Measurements from ENCODE around the gene ANAPC1.
"Not testable (repeated sequence)": the region's sequence is repeated elsewhere in the genome, so short reads cannot be mapped to it uniquely, and the experiment has no call there.

The ANAPC1 gene

GRCh38 chr2:111905475-111905869, 21.5 kb upstream of the ANAPC1 start:
- not testable (repeated sequence) for DNase-seq (ENCODE audit: low read depth in 2 of 2)

DNA sequence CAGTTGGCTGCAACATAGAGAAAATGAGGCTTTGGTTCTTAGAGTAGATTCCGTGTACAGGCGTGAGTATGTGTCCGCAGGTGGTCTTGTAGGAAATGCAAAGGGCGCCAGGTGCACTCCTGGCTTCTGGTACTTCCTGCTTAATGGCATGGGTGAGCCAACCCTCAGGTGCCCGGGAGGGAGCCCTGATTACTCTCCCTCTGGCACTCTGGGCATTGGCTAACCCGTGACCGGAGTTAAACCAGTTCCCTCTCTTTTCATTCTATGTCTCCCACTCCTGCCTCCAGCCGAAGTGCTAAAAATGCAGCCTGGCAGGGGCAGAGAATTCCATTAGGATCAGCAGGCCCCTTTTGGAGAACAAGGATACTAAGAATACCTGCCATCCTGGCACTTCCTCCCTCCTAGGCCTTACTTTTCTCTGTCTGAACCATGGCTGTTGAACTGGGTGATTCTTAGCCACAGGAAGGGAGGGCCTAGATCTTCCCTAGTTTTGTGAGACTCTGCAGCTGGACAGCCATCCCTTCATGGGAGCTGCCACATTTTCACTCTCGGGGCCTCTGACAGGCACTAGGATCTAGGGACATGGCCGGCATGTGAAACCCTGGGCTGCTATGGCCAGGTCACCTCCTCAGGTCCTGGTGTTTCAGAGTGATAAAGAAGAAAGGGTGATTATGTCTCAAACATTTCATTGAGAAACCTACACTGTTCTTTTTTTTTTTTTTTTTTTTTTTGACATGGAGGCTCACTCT, 20.9 kb upstream of the ANAPC1 start:
- DNase-seq (ENCODE audit: low read depth in 2 of 2): no peak

- no peak for DNase-seq (ENCODE audit: low read depth in 2 of 2)
Observed at GRCh38 chr2:111903930-111904439, 20.0 kb upstream of the ANAPC1 start.

DNA sequence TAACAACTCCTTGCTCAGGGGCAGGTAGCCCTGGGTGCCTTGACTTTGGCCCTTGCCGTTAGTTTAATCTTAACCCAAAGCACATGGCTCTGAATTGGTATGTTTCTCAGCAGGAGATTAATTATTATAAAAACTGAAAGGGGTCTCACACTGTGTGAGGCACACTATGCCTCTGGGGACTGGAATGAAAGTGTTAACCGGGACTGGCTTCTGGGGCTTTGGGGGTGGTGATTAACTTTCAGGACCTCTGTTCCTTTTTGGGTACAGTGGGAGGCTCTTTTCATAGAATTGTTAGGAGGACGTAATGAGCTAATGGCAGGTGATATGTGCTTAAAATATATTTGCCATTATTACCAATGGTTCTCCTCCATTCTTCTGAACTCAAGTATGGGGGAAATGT, 19.5 kb upstream of the ANAPC1 start:
- no peak for DNase-seq (ENCODE audit: low read depth in 2 of 2)

DNA sequence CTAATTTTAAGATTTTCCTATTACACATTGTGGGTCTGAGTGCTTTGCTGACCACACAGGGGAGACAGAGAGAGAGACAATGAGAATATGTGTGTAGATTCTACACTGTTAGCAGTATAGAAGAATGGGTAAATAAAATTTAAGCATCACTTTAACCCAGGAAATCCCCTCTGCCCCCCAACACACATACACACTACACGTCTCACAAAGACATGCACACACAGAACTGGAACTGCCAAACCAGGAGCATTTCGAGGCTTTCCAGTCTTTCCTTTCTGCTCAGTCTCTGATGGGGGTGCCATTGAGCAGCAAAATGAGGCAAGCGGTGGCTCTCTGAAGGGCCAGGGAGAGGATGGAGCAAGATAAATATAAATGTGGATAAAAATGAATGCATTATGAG, 16.9 kb upstream of the ANAPC1 start:
- DNase-seq (ENCODE audit: low read depth in 2 of 2): no peak

DNA sequence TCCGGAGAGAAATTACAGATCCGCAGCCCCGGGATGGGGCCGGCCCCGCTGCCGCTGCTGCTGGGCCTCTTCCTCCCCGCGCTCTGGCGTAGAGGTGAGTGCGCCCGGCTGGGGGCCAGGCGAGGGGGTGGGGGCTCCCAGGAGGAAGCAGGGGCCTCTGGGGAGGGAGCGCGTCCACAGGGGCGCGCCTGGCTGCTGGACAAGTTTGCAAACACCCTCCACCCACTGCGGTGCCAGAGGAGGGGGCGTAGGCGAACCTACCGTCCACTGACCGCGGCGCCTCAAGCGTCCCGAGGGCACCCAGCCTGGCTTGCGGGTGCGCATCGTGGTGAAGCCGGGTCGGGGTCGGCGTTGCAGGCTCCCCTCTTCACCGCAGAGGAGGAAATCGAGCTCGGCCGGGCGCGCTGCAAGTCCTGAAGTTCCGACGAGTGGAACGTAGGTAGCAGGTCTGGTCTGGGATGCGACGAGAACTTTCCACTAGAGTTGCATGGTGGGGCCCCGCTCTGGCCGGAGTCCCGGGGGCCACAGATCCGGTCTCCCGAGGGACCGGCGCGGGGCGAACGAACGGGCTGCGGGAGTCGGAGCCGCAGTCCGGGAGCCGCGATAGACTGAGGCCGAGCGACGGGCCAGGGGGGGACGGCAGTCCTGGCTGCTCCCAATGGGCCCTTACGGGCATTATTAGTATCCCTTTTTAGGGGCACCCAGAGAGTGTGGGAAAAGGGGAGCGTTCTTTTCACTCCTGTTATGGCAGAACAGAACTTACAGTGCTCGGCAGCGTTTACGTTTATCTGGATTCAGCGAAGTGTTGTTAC, 14.9 kb upstream of the ANAPC1 start:
- no peak for DNase-seq (ENCODE audit: low read depth in 2 of 2)

DNA sequence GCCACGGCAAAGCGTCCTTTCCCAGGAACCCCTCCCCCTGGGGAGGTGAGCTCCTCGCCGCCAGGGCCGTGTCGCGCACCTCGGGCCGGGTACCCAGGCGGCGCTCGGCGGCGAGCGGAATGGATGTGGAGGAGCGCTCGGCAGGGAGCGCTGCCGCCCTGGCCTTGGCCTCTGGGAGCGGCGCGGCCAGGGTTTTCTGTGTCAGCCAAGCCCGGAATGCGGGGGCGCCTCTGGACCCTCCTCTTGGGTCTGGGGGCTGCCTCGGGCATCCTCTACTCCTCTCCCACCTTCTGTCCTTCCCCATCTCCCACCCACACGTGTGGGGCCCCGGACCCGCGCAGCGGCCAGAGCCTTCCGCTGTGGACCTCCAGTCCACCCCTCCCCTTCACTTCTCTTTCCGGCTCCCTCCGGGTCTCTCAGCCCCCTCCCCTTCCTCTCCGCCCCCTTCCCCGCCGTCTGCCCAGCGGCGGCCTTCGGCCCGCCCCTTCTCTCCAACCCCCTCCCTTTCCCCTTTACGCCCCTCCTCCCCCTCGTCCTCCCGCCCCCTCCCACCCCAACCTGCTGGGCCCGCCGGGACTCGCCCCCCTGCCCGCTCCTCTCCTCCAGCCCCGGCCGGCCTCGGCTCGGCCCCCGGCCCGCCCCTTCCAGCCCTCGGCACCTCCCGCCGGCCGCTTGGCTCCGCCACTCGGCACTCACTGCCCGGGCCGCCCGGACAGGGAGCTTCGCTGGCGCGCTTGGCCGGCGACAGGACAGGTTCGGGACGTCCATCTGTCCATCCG, 14.1 kb upstream of the ANAPC1 start, which contains the start of gene MERTK:
MERTK (plus strand) TSS at position 684 of the 779 bp plus-strand sequence. CDS start 129 bp downstream, outside the sequence.
- peak; percentile 48 to 54 for DNase-seq (ENCODE audit: low read depth in 2 of 2)

GRCh38 chr2:111897630-111897923, 13.6 kb upstream of the ANAPC1 start:
- no peak for DNase-seq (ENCODE audit: low read depth in 2 of 2)

GRCh38 chr2:111896576-111896975, 12.6 kb upstream of the ANAPC1 start:
- DNase-seq (ENCODE audit: low read depth in 2 of 2): no peak

DNA sequence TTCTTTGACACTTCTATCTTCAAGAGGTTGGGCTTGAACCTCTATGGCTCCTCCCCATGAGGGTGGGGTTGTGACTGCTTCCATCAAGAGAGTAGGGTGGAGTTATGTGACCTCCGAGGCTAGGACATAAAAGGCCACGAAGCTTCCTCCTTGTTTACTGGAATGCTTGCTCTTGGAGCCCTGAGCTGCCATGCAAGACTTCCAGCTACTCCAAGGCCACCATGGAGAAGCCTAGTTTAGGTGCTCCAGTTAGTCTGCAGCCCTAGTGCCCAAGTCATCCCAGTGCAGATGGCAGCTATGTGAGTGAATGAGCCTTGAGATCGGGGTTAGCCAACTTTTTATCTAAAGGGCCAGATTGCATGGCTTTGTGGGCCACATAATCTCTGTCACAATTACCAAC, 12.0 kb upstream of the ANAPC1 start:
- no peak for DNase-seq (ENCODE audit: low read depth in 2 of 2)

- no peak for DNase-seq (ENCODE audit: low read depth in 2 of 2)
Observed at GRCh38 chr2:111884592-111884964, 585 bp upstream of the ANAPC1 start.

DNA sequence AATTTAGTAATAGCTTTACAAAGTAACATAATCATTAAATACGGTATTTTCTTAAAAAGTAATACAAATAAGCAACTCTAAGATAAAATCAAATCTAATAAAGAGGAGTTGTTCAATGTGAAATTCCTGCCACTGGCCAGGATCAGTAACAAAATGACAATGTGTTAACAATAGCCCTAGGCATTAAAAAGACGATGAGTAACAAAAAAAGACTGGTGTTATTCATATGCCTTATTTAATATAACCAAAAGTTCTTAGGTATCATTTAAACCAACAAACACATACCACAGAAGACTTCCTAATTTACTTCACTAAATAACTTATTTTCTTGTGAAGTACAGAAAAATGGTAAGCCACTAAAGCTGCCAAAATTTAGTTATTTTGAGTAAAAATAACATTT, 11.2 kb downstream of the ANAPC1 start:
- DNase-seq (ENCODE audit: low read depth in 2 of 2): not testable (repeated sequence)

- DNase-seq (ENCODE audit: low read depth in 2 of 2): not testable (repeated sequence)
Observed at GRCh38 chr2:111865124-111865523, 18.9 kb downstream of the ANAPC1 start.

- not testable (repeated sequence) for DNase-seq (ENCODE audit: low read depth in 2 of 2)
Observed at GRCh38 chr2:111860005-111860404, 24.0 kb downstream of the ANAPC1 start.

DNA sequence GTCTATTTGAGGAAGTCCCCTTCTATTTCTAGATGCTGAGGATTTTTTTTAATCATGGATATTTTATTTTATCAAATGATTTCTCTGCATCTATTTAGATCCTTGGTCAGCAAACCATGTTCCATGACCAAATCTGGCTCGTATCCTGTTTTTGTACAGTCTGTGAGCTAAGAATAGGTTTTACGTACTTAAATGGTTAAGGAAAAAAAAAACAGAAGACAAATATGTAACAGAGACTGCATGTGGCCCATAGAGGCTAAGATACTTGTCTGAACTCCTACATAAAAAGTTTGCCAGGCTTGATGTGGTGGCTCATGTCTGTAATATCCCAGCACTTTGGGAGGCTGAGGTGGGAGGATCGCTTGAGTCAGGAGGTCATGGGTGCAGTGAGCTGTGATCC, 31.4 kb downstream of the ANAPC1 start:
- DNase-seq (ENCODE audit: low read depth in 2 of 2): not testable (repeated sequence)

DNA sequence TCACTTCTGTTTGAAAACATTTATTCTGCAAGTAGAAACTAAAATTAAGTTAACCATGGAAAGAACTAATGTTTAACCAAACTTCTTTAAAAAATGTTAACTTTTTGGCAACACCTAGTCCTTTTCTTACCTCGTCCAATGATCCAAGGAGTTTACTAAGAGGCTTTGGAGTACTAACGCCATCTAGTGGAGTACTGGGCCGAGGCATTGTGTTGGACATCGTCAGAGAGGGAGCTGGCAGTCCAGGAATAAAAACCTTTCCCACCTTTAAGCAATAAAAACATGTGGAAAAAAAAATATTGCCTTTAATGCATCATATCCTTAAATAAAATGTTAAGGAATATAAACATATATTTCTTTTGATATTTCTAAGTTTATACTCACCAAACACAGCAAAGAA, 33.3 kb downstream of the ANAPC1 start:
- DNase-seq (ENCODE audit: low read depth in 2 of 2): peak; percentile 13 to 23

DNA sequence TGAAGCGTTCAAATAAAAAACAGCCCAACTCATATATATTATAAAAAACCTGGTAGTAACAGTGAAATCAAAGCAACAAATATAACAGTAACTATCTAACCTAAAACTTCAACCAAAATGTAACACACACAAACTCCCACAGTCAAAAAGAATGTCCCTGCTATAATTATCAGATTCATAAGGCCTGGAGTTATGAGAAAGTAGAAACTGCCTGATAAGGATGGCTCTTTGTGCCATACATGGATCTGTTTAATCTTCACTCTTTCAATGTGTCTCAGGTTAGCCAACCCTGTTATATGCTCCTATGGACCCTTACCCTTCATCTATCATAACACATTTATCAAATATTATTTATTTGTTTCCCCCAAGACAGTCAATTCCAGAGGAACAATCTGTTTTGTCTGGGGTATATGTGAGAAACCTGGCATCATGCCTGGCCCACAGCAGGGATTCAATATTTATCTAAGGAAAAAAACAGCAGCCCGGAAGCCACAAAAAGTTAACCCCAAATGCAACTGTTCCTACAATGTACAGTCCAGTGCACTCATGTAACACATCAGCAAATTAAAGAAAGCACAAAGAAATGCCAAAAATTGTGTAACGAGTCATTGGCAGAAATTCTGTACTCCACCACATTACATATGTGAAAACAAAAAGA, 44.2 kb downstream of the ANAPC1 start:
- not testable (repeated sequence) for DNase-seq (ENCODE audit: low read depth in 2 of 2)

- DNase-seq (ENCODE audit: low read depth in 2 of 2): not testable (repeated sequence)
Observed at GRCh38 chr2:111838992-111839391, 45.0 kb downstream of the ANAPC1 start.

- not testable (repeated sequence) for DNase-seq (ENCODE audit: low read depth in 2 of 2)
Observed at GRCh38 chr2:111834221-111834620, 49.8 kb downstream of the ANAPC1 start.

DNA sequence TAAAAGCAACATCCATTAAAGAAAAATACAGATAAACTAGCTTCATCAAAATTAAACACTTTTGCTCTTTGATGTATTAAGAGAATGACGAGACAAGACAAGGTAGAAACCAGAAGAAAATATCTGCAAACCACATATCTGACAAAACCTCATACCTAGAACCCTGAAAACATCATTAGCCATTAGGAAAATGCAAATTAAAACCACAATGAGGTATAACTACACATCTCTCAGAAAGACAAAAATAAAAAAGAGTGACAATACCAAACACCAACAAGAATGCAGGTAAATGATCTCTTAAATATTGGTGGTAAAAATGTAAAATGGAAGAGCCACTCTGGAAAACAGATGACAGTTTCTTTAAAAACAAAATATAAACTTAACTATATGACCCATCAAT, 53.5 kb downstream of the ANAPC1 start:
- DNase-seq (ENCODE audit: low read depth in 2 of 2): not testable (repeated sequence)

DNA sequence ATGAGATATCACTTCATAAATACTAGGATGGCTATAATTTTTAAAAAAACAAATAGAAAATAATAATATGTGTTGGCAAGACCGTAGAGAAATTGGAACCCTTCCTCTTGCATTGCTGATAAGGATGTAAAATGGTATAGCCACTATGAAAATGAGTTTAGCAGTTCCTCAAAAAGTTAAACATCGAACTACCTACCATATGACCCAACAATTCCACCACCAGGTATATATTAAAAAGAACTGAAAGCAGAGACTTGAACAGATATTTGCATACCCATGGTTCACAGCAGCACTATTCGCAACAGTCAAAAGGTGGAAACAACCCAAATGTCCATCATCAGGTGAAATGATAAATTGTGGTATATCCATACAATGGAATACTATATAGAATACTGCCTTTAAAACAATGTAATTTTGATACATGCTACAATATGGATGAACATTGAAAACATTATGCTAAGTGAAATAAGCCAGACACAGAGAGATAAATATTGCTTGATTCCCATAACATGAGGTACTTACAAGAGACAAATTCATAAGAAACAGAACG, 55.7 kb downstream of the ANAPC1 start:
- DNase-seq (ENCODE audit: low read depth in 2 of 2): not testable (repeated sequence)

Measured in stimulated activated CD4-positive, alpha-beta T cell treated with anti-CD3 and anti-CD28 coated beads, Interleukin-4, amount 100 ng/mL, for 48 hours (primary cell).